AG09319 (cell line): Measurements from ENCODE around the gene UNKL.

Experiments
- DNase-seq: peaks from one replicate; pipeline ENCODE4 v3.0.0-alpha.2; 2010; ENCODE audit warnings: low read depth; ENCODE audit errors: extremely low read depth
- CTCF ChIP-seq: IDR thresholded peaks from 2 replicates; pipeline ENCODE4 v1.5.1; 2011; ENCODE audit warnings: low read depth, mild to moderate bottlenecking, inconsistent platforms, low read length, moderate library complexity

The UNKL gene

GRCh38 chr16:1322407-1322806 lies 92.1 kb downstream of the UNKL start:
- DNase-seq: no peak
- no peak for TF ChIP-seq CTCF

GRCh38 chr16:1320658-1321240 lies 93.8 kb downstream of the UNKL start:
- TF ChIP-seq CTCF: no peak
- no peak for DNase-seq

- TF ChIP-seq CTCF: no peak
- no peak for DNase-seq
Observed at GRCh38 chr16:1320097-1320496, 94.4 kb downstream of the UNKL start.

GRCh38 chr16:1319041-1319440 lies 95.5 kb downstream of the UNKL start:
- no peak for DNase-seq
- TF ChIP-seq CTCF: no peak

GRCh38 chr16:1318268-1318545 lies 96.3 kb downstream of the UNKL start:
- TF ChIP-seq CTCF: no peak
- DNase-seq: no peak

GRCh38 chr16:1317479-1318267 lies 96.8 kb downstream of the UNKL start:
- DNase-seq: no peak
- no peak for TF ChIP-seq CTCF

- no peak for DNase-seq
- TF ChIP-seq CTCF: no peak
Observed at GRCh38 chr16:1316033-1316405, 98.5 kb downstream of the UNKL start.
